A549 (cell line): ENCODE data around the gene NPW. TPM values are rescaled to one million over a fixed set of nuclear protein-coding genes. Genes with fewer than 3 reads are reported as not detected.

Experiments used
- ATAC-seq, 2 experiments: fragments of 200-7000 bp in 1 of 2; fragments of >200 bp in 1 of 2; cut with Nextera tagmentation in 1 of 2; cut with Tn5 transposase in 1 of 2; 3 replicates each; pipeline versions ENCODE4 v1.8.0 to v1.9.1; 2018 to 2020; ENCODE audit warnings: mild to moderate bottlenecking in 1 of 2, moderate library complexity in 1 of 2
- CTCF ChIA-PET: fragments of 300-600 bp; sonication (Branson Sonifier 250); formaldehyde crosslinking; extraction: SDS; loops from one replicate; lab custom pipeline; 2021; ENCODE audit warnings: antibody characterized with exemption, inconsistent platforms; lab: Yijun Ruan, JAX
- POLR2A ChIA-PET: fragments of 350-600 bp; formaldehyde crosslinking; extraction: SDS; loops from one replicate; lab custom pipeline; 2021; ENCODE audit warnings: antibody characterized with exemption, inconsistent platforms; lab: Yijun Ruan, JAX
- DNase-seq, 2 experiments: peaks; one replicate each; pipeline versions ENCODE4 v3.0.0 to v3.0.0-alpha.2; 2011 to 2016; ENCODE audit warnings: low read depth in 1 of 2, low spot score in 1 of 2
- FAIRE-seq: peaks from 2 replicates; lab custom pipeline; 2011; peaks lifted over from hg19 to GRCh38; lab: Jason Lieb, UNC
- H3K27ac ChIP-seq, 2 experiments: fragments of >200 bp; sonication (Bioruptor Twin); formaldehyde crosslinking; 3 replicates each; pipeline ENCODE4 v1.5.1; 2016 to 2017
- H3K4me1 ChIP-seq: fragments of >200 bp; sonication (Bioruptor Twin); formaldehyde crosslinking; 3 replicates; pipeline ENCODE4 v1.6.1; 2016
- H3K4me2 ChIP-seq: fragments of >200 bp; sonication (Bioruptor Twin); formaldehyde crosslinking; 3 replicates; pipeline ENCODE4 v1.6.1; 2016
- H3K4me3 ChIP-seq: fragments of >200 bp; sonication (Bioruptor Twin); formaldehyde crosslinking; 3 replicates; pipeline ENCODE4 v1.5.1; 2016
- H3K9me3 ChIP-seq: fragments of >200 bp; sonication (Bioruptor Twin); formaldehyde crosslinking; 3 replicates; pipeline ENCODE4 v1.6.1; 2016
- ATOH8 ChIP-seq: fragments of 250-450 bp; sonication (Bioruptor Pico); IDR thresholded peaks from 2 replicates; pipeline ENCODE4 v1.5.0; 2020; ENCODE audit warnings: low read depth, mild to moderate bottlenecking, moderate library complexity
- CBX2 ChIP-seq: fragments of 200-600 bp; sonication (generic); IDR thresholded peaks from 2 replicates; pipeline ENCODE4 v1.6.1; 2016; ENCODE audit warnings: low read depth, mild to moderate bottlenecking, borderline replicate concordance
- CHD2 ChIP-seq: fragments of 150-350 bp; IDR thresholded peaks from 2 replicates; pipeline ENCODE4 v1.6.1; 2014; ENCODE audit warnings: low read length; ENCODE audit not compliant: partially characterized antibody
- E2F6 ChIP-seq: IDR thresholded peaks from 2 replicates; pipeline ENCODE4 v1.6.1; 2012; ENCODE audit warnings: low read depth, borderline replicate concordance
- ESRRA ChIP-seq: fragments of 150-350 bp; IDR thresholded peaks from 2 replicates; pipeline ENCODE4 v1.6.1; 2014; ENCODE audit warnings: mild to moderate bottlenecking, low read length, borderline replicate concordance
- HDAC2 ChIP-seq: fragments of 200-600 bp; sonication (generic); IDR thresholded peaks from 2 replicates; pipeline ENCODE4 v1.6.1; 2016
- HES2 ChIP-seq: fragments of >200 bp; sonication (Bioruptor Twin); formaldehyde crosslinking; IDR thresholded peaks from 2 replicates; pipeline ENCODE4 v1.6.1; 2016
- HEYL ChIP-seq: fragments of 250-450 bp; sonication (Bioruptor Pico); IDR thresholded peaks from 2 replicates; pipeline ENCODE4 v1.8.0; 2021; ENCODE audit warnings: mild to moderate bottlenecking, moderate library complexity
- HOXB5 ChIP-seq: fragments of 250-450 bp; sonication (Bioruptor Pico); IDR thresholded peaks from 2 replicates; pipeline ENCODE4 v1.5.0; 2020; ENCODE audit warnings: mild to moderate bottlenecking, moderate library complexity
- KDM5A ChIP-seq: fragments of 200-600 bp; sonication (generic); IDR thresholded peaks from 2 replicates; pipeline ENCODE4 v1.6.1; 2016; ENCODE audit warnings: antibody characterized with exemption, mild to moderate bottlenecking
- PBX3 ChIP-seq: IDR thresholded peaks from 2 replicates; pipeline ENCODE4 v1.6.1; 2012
- PHF8 ChIP-seq: fragments of 200-600 bp; sonication (generic); IDR thresholded peaks from 2 replicates; pipeline ENCODE4 v1.6.1; 2016; ENCODE audit warnings: low read depth, mild to moderate bottlenecking, antibody characterized with exemption, moderate library complexity, borderline replicate concordance
- RAD21 ChIP-seq, 2 experiments: fragments of >200 bp in 1 of 2; sonication (Bioruptor Twin) in 1 of 2; formaldehyde crosslinking in 1 of 2; IDR thresholded peaks in 1 of 2; conservative IDR thresholded peaks in 1 of 2; 2 replicates in 1 of 2; 3 replicates in 1 of 2; pipeline ENCODE4 v1.6.1; 2012 to 2018; ENCODE audit warnings: inconsistent platforms in 1 of 2
- RCOR1 ChIP-seq: fragments of 150-350 bp; IDR thresholded peaks from 2 replicates; pipeline ENCODE4 v1.6.1; 2014; ENCODE audit warnings: antibody characterized with exemption, low read length, low read depth
- RNF2 ChIP-seq: fragments of 200-600 bp; sonication (generic); IDR thresholded peaks from 2 replicates; pipeline ENCODE4 v1.6.1; 2016; ENCODE audit warnings: low read depth, mild to moderate bottlenecking, antibody characterized with exemption, moderate library complexity, borderline replicate concordance
- SREBF2 ChIP-seq: fragments of 450-650 bp; IDR thresholded peaks from 2 replicates; pipeline ENCODE4 v1.6.1; 2014; ENCODE audit warnings: mild to moderate bottlenecking, moderate library complexity
- ZNF302 ChIP-seq: fragments of 250-450 bp; sonication (Bioruptor Pico); IDR thresholded peaks from 2 replicates; pipeline ENCODE4 v1.9.0; 2021; ENCODE audit warnings: inconsistent platforms, mild to moderate bottlenecking, moderate library complexity
- ZSCAN20 ChIP-seq: fragments of 250-450 bp; sonication (Bioruptor Pico); IDR thresholded peaks from 2 replicates; pipeline ENCODE4 v1.8.0; 2022; ENCODE audit warnings: mild to moderate bottlenecking, moderate library complexity
- WGBS: methylation state at CpG from one replicate; pipeline ENCODE4 v1.1.6; 2017; ENCODE audit errors: missing lambda C conversion rate; 5-methylcytosine and 5-hydroxymethylcytosine counted together
- polyA plus RNA-seq, 4 experiments: library from polyadenylated mRNA; depleted of rRNA in 3 of 4; stranded (reverse); fragments of >200 nt; fragmentation: RNase III in 1 of 4; extraction: RNeasy Plus Mini Kit Qiagen cat#74134 plus additional on column Dnase treatment in 1 of 4; gene quantifications; 2 replicates in 3 of 4; 3 replicates in 1 of 4; pipeline ENCODE4 v1.2.3, GENCODE V29; 2011 to 2017
- TF ChIP-seq, protein P1 (sequence below): fragments of >200 bp; sonication (Bioruptor Twin); formaldehyde crosslinking; IDR thresholded peaks from 3 replicates; pipeline ENCODE4 v1.6.1; 2016

The NPW gene
- polyA plus RNA-seq, 2 of the 4 experiments (the other 2 are of a cell fraction) = 0.26 to 1.0 TPM

DNA sequence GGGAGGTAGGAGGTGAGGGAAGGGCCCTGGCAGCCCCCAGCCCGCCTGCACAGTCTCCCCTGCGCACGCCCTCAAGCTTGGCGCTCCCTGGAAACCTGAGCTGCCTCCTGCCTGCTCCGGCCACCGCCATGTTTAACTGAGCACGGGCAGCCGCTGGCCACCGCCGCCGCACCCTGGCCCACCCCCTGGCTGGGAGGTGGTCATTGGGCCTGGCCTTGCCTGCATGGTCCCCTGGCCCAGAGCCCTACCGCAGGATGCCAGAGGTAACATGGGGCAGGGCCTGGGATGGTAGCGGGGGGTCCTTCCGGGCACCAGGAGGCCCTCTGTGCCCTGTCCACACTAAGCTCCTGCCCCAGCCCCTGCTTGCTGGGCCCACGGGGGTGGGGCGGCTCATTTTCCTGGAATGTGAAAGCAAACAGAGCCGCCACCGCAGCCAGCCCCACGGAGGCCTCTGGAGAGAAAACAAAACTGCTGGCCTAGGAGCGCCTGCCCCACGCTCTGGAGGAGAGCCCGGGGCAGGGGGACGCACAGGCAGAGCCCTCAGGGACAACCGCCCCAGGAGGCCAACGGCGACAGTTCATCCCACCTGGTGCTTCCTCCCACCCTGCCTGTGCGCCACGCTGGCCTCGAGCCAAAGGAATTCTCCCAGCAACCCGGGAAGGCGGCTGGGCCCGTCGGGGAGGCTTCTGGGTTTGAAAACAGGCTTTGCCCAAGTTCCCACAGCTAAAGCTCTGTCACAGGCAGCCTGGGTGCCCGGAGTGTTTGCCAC lies 16.0 kb downstream of the NPW start (continued):
- TF ChIP-seq HDAC2 = no peak

DNA sequence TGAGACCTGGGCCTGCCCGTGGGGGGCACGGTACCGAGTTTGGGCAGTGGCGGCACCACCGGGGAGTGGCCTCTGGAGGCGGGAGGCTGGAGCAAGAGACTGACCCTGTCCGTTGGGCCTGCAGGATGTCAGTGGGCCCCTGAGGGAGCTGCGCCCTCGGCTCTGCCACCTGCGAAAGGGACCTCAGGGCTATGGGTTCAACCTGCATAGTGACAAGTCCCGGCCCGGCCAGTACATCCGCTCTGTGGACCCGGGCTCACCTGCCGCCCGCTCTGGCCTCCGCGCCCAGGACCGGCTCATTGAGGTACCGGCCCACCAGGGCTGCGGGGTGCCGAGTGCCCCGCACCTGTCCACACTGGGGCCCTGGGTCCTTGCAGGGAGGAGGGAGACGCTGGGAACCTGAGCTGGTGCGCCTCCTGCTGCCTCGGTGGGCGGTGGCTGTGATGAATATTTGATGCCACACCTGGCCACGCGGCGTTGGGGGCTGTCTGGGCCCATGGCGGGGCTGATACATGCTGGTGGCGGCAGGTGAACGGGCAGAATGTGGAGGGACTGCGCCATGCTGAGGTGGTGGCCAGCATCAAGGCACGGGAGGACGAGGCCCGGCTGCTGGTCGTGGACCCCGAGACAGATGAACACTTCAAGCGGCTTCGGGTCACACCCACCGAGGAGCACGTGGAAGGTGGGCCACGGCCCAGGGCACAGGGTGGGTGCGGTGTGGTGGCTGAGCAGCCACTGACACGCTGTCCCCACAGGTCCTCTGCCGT lies 16.8 kb downstream of the NPW start:
- H3K4me1 ChIP-seq = peaks cover 90% of the 10 kb centered on the region
- peak overlapping the region; percentile 88 for H3K4me2 ChIP-seq
- no peak overlapping the region for H3K4me3 ChIP-seq
- DNase-seq = no peak
- WGBS = 80% methylated on average over 28 of the region's 47 CpGs
- ChIA-PET CTCF (interaction anchor here (0.5 to 3.1 kb wide), 9 partner anchors 9 to 80 kb away, joined by 3 to 20 read pairs (median 3); partner anchors contain the start of genes NPW, NTHL1 and TSC2), POLR2A (interaction anchor here (1.2 kb wide), 1 partner anchor 11 kb away, joined by 3 read pairs; the partner anchor contains the start of genes NTHL1 and TSC2)
- peak in 1 of 2 experiments; percentile 3; a peak in 3 of 6 replicates for ATAC-seq
- H3K9me3 ChIP-seq = no peaks in the 10 kb centered on the region
- no peak for FAIRE-seq
- H3K27ac ChIP-seq = peak overlapping the region; percentile 90 to 93
- TF ChIP-seq SREBF2 (no peak), CHD2 (no peak), ATOH8 (CRISPR knock-in tag) (no peak), HOXB5 (CRISPR knock-in tag) (no peak), PBX3 (no peak), ESRRA (no peak), RNF2 (no peak), ZSCAN20 (no peak), KDM5A (no peak), ZNF302 (CRISPR knock-in tag) (no peak; the same call in 1 of the 2 replicates), RCOR1 (no peak), HEYL (no peak), RAD21 (conservative IDR thresholded peaks at IDR 0.05 in 1 of 2, IDR thresholded peaks at IDR 0.05 in 1 of 2) (no peak), CBX2 (no peak), PHF8 (no peak), HES2 (no peak), E2F6 (no peak)
- TF ChIP-seq, protein P1, sequence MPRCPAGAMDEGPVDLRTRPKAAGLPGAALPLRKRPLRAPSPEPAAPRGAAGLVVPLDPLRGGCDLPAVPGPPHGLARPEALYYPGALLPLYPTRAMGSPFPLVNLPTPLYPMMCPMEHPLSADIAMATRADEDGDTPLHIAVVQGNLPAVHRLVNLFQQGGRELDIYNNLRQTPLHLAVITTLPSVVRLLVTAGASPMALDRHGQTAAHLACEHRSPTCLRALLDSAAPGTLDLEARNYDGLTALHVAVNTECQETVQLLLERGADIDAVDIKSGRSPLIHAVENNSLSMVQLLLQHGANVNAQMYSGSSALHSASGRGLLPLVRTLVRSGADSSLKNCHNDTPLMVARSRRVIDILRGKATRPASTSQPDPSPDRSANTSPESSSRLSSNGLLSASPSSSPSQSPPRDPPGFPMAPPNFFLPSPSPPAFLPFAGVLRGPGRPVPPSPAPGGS = no peak
